GM19463 (cell line): ENCODE measurements around the gene PTPN5.
"Not testable (repeated sequence)": the region's sequence is repeated elsewhere in the genome, so short reads cannot be mapped to it uniquely, and the experiment has no call there.

Experiments
- ATAC-seq: cut with Tn5 transposase; IDR thresholded peaks from one replicate; pipeline ENCODE4 v1.9.1; 2021; ENCODE audit warnings: mild to moderate bottlenecking, moderate library complexity; ENCODE audit not compliant: unreplicated experiment

PTPN5 gene

GRCh38 chr11:18692941-18693760 lies 98.4 kb downstream of the PTPN5 start:
- no peak for ATAC-seq

DNA sequence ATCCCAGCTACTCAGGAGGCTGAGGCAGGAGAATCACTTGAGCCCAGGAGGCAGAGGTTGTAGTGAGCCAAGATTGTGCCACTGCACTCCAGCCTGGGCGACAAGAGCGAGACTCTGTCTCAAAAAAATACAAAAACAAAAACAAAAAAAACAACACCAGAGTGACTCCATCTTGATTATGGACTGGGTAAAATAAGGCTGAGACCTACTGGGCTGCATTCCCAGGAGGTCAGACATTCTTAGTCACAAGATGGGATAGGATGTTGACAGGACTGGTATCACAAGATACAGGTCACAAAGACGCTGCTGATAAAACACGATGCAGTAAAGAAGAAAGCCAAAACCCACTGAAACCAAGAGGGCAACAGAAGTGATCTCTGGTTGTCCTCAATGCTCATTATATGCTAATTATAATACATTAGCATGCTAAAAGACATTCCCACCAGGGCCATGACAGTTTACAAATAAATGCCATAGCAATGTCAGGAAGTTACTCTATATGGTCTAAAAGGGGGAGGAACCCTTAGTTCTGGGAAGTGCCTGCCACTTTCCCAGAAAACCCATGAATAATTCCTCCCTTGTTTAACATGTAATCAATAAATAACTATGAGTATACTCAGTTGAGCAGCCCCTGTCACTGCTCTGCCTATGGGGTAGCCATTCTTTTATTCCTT lies 100.0 kb downstream of the PTPN5 start:
- not testable (repeated sequence) for ATAC-seq

- no peak for ATAC-seq
Measured at GRCh38 chr11:18684267-18684666, 107.3 kb downstream of the PTPN5 start.

- ATAC-seq = no peak
Measured at GRCh38 chr11:18682466-18682865, 109.1 kb downstream of the PTPN5 start.

GRCh38 chr11:18681949-18682348 lies 109.6 kb downstream of the PTPN5 start:
- not testable (repeated sequence) for ATAC-seq
